ENCODE data around the gene UBTD2. TPM values are rescaled to one million over a fixed set of nuclear protein-coding genes. Genes with fewer than 3 reads are reported as not detected.
A peak's percentile ranks its signal among the peaks of the same experiment; 100 is the strongest.

Gene UBTD2
- total RNA-seq, 4 donors from 2014 or later = 17.3 to 26.6 (median 20.2) TPM

- Histone ChIP-seq H3K27ac (peak overlapping the region in 3 of 4 donors; percentile 55 to 66 (median 55)), H3K4me1 (peaks cover 0 to 47% (median 13%) of the 10 kb centered on the region in 3 donors), H3K27me3 (no peaks in the 10 kb centered on the region), H3K36me3 (no peaks in the 10 kb centered on the region), H3K4me3 (peak overlapping the region in 1 of 2 donors; percentile 12), H3K9me3 (no peaks in the 10 kb centered on the region)
- TF ChIP-seq POLR2A (IDR thresholded peaks at IDR 0.05) (no peak), CTCF (IDR thresholded peaks at IDR 0.05) (no peak), POLR2AphosphoS5 (IDR thresholded peaks at IDR 0.05) (no peak), EP300 (IDR thresholded peaks at IDR 0.05) (no peak)
- peak; percentile 29 for ATAC-seq
- WGBS, 2 donors (ENCODE audit: low coverage in 1 of 2) = 30 to 48% methylated on average over 10 to 11 of the region's 18 CpGs
Observed at GRCh38 chr5:172178991-172179989, 104.3 kb downstream of the UBTD2 start.

GRCh38 chr5:172178301-172178987 lies 105.1 kb downstream of the UBTD2 start:
- ATAC-seq = no peak
- Histone ChIP-seq H3K4me3 (no peak overlapping the region), H3K27ac (peak overlapping the region in 2 of 4 donors; percentile 25 to 66), H3K4me1 (peaks cover 0 to 46% (median 13%) of the 10 kb centered on the region in 3 donors), H3K36me3 (no peaks in the 10 kb centered on the region), H3K27me3 (no peaks in the 10 kb centered on the region), H3K9me3 (no peaks in the 10 kb centered on the region)
- no peak for TF ChIP-seq POLR2AphosphoS5 (IDR thresholded peaks at IDR 0.05)
- TF ChIP-seq POLR2A (IDR thresholded peaks at IDR 0.05) = no peak
- no peak for TF ChIP-seq CTCF (IDR thresholded peaks at IDR 0.05)
- no peak for TF ChIP-seq EP300 (IDR thresholded peaks at IDR 0.05)
- WGBS, 2 donors (ENCODE audit: low coverage in 1 of 2) = 71 to 82% methylated on average over 5 to 7 of the region's 18 CpGs

GRCh38 chr5:172177176-172177575 lies 106.4 kb downstream of the UBTD2 start:
- H3K4me1 ChIP-seq = peaks cover 0 to 52% (median 13%) of the 10 kb centered on the region in 3 donors
- TF ChIP-seq CTCF (IDR thresholded peaks at IDR 0.05) (no peak), EP300 (IDR thresholded peaks at IDR 0.05) (no peak), POLR2AphosphoS5 (IDR thresholded peaks at IDR 0.05) (no peak), POLR2A (IDR thresholded peaks at IDR 0.05) (no peak)
- H3K27me3 ChIP-seq = no peaks in the 10 kb centered on the region
- no peak overlapping the region for H3K27ac ChIP-seq
- 80 to 94% methylated on average over 1 to 6 of the region's 7 CpGs for WGBS, 2 donors (ENCODE audit: low coverage in 1 of 2)
- no peaks in the 10 kb centered on the region for H3K36me3 ChIP-seq
- no peak overlapping the region for H3K4me3 ChIP-seq
- no peaks in the 10 kb centered on the region for H3K9me3 ChIP-seq
- ATAC-seq = no peak

- ATAC-seq = peak; percentile 44
- 80% methylated on average over 1 of the region's 7 CpGs; no CpG with 5 or more reads in 1 of the 2 donors for WGBS, 2 donors (ENCODE audit: low coverage in 1 of 2)
- Histone ChIP-seq H3K36me3 (no peaks in the 10 kb centered on the region), H3K4me1 (peaks cover 0 to 52% (median 13%) of the 10 kb centered on the region in 3 donors), H3K27ac (peak overlapping the region in 1 of 4 donors; percentile 51), H3K27me3 (no peaks in the 10 kb centered on the region), H3K9me3 (no peaks in the 10 kb centered on the region), H3K4me3 (peak overlapping the region in 1 of 2 donors; percentile 18)
- TF ChIP-seq CTCF (IDR thresholded peaks at IDR 0.05) = no peak
- no peak for TF ChIP-seq POLR2A (IDR thresholded peaks at IDR 0.05)
Observed at GRCh38 chr5:172175263-172175719, 108.3 kb downstream of the UBTD2 start.
